HS-27A (cell line): ENCODE measurements around the gene ATRAID.
"Not testable (repeated sequence)": the region's sequence is repeated elsewhere in the genome, so short reads cannot be mapped to it uniquely, and the experiment has no call there.

Source experiments
- DNase-seq: peaks from one replicate; pipeline ENCODE4 v3.0.0-alpha.2; 2012; ENCODE audit warnings: low read depth, missing footprints

ATRAID gene, protein sequence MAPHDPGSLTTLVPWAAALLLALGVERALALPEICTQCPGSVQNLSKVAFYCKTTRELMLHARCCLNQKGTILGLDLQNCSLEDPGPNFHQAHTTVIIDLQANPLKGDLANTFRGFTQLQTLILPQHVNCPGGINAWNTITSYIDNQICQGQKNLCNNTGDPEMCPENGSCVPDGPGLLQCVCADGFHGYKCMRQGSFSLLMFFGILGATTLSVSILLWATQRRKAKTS

DNA sequence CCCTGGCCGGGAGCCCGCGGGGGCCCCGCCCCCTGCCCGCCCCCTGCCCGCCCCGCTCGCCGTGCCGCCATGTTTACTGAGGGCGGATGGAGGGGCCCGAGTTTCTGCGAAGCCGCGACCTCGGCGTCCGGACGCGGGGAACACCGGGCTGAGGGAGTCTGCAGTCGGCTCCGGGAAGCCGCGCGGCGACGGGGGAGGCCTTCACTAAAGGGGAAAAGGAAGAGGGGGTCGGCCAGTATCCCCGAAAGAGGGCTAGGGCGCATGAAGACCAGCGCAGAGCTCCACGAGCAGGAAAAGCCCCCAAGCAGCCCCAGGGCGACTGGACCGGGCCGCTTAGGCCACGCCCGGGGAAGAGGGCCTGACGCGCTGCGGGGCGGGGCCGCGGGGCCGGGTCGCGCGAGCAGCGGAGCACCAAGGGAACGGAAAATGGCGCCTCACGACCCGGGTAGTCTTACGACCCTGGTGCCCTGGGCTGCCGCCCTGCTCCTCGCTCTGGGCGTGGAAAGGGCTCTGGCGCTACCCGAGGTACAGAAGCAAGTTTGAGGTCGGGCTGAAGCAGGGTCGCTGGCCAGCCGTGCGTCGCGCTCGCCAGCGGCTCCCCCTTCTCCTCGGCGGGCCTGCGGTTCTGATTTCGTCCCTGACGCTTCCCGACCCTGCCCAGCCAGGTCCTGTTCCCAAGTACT, at the start of gene ATRAID, which contains the start of gene SLC5A6:
Gene ATRAID, plus strand, starts transcription at position 99 of the 683 bp plus-strand sequence. Its CDS starts 328 bp downstream, at position 427.
Gene SLC5A6, minus strand, starts transcription at position 326 of the 683 bp plus-strand sequence. CDS start 4,618 bp downstream, outside the sequence.
- DNase-seq, result peak; percentile 59

DNA sequence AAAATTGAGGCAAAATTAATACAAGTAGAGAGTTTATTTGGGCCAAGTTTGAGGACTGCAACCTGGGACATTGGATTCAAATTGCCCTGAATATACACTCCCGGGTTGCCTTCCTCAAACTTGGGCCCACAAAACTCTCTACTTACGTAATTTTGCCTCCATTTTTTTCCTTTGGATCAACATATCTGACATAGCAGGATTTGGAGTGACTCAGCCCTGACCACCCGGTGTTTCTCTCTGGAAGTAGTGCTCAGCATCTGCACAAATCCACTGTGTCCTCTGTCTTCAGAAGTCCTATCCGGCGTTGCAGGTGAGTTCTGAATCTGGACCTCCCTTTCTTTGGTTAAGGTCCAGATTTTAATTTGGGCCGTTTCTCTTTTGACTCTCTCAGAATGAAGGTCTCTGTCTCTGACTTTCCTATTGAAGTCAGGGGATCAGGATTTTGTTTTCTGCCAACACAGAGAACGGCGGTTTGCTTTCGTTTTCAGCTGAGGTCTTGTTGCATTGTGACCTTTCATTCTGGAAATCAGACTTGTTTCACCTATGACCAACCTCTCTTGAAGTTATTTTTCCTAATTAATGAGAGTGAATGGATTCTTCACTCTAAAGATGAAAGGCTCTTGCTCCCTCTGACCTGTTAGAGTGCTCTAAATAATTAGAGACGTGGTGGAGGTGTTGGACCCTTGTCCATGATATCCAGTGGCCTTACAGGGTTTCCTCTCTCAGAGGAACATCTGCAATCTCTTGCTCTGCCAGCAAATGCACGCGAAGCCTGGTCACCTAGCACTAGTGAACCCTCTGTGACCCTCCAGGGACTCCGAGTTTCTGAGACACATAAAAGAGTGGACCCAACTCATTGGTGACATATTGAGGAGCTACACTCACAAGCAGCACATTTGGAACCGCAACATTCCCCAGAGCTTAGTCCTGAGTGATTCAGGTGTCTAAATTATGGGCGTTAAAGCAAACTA, 49.4 kb upstream of the ATRAID start:
- no peak for DNase-seq

DNA sequence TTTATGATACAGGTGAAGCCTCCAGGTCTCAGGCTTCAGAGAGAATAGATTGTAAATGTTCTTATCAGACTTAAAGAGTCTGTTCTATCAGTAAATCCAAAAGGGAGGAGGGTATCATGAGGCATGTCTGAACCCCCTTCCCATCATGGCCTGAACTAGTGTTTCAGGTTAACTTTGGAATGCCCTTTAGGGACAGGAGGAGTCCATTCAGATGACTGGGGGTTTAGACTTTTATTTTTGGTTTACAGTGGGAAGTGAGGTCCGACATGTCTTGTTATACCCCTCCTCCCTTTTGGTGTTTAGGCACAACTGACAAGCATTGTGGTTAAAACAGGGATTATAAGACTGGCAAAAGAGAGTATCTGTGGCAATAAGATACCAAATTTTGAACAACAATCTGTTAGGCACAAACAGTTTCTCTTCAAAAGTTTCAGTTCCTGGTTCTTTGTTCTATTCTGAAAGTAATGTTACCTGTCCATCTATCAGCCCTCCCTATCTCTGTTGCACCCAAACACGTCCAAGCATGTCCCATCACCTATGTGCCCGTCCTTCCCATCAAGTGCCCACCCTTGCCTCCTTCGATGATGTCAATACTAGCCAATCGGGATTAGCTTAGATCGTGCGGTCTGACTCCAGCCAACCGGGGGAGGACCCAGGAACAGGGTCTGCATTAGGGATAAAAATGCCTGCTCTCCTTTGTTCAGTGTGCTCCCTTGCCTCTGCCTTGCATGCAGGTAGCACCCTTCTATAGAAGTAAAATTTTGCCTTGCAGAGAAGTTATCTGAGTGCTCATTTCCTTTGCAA, 46.7 kb upstream of the ATRAID start:
- no peak for DNase-seq

DNA sequence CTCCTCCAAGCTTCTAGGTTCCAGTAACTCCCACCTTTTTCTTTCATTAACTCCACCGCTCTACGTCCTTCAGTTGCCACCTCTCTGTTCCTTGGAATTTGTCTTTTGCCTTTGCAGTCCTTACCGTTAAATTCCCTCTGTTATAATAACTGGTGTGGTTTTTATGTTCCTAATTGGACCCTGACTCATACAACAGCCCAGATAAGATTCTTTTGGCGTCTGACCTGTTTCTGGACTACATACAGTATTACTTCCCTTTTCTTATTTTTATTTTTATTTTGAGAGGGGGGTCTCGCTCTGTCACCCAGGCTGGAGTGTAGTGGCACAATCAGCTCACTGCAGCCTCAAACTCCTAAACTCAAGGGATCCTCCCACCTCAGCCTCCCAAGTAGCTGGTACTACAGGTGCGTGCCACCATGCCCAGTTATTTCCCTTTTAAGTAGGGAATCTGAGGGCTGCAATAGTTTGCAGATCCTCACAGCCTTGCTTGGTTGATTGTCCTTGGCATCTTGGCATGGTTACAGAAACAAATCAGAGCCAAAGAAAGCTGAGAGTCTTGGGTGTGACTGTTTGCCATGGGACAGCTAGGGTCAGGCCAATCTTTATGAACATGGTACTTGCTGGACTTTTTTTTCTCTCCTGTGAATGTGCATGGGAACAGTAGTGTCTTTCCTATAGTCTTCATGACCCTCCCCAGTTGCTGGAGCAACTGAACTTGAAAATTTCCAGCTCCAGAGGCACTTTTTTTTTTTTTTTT, 41.1 kb upstream of the ATRAID start:
- DNase-seq, result no peak

DNA sequence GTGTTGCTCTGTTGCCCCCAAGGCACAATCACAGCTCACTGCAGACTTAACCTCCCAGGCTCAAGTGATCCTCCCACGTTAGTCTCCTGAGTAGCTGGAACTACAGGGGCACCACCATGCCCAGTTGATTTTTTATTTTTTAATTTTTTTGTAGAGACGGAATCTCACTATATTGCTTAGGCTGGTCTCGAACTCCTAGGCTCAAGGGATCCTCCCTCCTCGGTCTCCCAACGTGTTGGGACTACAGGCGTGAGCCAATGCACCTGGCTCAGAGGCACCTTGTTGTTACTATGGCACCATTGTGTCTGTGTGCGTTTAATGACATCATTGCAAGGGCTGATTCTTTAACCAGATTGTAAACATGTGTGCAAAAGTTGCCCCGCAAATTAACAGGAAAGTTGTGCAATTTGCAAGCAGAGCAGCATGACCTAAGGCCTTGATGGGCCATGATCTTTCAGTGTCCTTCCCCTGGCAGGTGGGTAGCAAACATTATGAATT, 40.4 kb upstream of the ATRAID start:
- no peak for DNase-seq

DNA sequence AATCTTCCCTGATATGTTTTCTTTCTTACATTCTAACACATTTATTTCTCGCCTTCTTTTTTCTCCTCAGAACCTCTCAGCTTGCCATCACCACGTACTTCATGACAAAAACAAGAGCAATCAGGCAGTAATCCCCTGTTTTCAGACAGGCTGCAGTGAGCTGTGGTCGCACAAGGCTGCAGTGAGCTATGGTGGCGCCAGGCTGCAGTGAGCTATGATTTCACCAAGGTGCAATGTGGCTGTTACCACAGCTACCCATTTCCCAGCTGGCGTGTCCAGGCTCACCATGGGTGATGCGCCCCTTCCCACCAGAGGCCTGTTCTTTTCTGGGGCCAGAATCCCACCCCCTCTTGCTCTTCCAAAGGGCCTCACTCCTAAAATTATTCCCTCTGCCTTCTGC, 37.2 kb upstream of the ATRAID start:
- no peak for DNase-seq

DNA sequence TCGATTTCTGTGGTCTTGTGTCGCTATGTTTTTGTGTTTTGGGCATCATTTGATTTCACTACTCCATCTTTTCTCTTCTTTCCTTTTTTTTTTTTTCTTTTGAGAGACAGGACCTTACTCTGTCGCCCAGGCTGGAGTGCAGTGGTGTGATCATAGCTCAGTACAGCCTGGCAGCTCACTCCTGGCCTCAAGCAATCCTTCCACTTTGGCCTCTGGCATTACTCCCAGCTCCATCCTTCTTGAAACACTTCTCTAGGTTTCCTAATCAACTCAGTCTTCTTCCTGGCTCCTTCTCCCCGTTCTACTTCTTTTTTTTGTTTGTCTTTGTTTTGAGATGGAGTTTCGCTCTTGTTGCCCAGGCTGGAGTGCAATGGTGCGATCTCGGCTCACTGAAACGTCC, 36.5 kb upstream of the ATRAID start:
- no peak for DNase-seq

DNA sequence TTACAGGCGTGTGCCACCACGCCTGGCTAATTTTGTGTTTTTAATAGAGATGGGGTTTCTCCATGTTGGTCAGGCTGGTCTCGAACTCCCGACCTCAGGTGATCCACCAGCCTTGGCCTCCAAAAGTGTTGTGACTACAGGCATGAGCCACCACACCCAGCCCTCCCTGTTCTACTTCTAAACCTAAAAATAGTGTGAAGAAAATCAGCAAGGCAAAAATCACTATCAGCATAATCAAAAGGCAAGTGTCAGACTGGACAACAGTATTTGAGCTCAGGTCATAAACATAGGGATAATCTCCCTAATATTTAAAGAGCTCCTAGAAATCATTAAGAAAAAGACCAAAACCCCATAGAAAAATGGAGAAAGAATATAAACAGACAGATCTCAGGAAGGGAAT, 36.1 kb upstream of the ATRAID start:
- DNase-seq, result not testable (repeated sequence)

DNA sequence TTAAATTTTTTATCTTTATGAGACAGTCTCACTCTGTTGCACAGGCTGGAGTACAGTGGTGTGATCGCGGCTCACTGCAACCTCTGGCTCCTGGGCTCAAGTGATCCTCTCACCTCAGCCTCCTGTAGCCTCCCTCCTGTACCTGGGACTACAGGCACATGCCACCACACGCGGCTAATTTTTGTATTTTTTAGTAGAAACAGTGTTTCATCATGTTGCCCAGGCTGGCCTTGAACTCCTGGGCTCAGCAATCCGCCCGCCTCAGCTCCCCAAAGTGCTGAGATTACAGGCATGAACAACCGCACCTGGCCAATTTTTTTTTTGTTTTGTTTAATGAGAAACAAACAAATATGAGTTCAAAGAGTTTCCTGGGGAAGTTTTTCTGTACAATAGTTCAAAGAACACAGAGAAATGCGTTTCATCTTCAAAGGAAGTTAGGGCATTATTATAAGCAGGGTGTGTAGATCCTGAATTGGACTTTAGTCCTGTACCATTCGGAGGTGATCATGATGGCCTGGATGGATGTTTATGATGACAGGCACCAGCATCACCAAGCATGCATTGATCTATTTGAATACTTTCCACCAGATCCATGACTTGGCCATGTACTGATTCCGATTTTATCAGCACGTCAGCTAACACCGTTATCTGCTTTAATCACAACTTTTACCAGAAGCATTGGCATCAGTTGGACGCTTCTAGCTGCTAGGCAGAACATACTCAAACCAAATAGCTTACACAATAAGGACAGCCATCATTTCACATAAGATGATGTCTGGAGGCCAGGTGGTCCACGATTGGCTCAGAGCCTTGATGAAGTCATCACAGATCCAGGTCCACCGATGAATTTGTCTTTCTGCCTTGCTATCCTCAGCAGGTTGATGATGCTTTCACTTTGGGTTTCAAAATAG, 34.1 kb upstream of the ATRAID start:
- no peak for DNase-seq

DNA sequence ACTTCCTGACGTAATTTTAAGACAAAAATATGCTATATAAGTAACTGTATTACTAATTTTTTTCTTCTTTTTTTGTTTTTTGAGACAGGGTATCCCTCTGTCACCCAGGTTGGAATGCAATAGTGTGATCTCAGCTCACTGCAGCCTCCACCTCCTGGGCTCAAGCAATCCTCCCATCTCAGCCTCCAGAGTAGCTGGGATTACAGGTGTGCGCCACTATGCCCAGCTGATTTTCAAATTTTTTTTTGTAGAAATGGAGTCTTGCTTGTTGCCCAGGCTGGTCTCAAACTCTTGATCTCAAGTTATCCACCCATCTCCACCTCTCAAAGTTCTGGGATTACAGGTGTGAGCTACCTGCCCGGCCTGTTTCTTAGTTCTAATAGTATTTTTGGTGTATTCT, 33.4 kb upstream of the ATRAID start:
- no peak for DNase-seq

DNA sequence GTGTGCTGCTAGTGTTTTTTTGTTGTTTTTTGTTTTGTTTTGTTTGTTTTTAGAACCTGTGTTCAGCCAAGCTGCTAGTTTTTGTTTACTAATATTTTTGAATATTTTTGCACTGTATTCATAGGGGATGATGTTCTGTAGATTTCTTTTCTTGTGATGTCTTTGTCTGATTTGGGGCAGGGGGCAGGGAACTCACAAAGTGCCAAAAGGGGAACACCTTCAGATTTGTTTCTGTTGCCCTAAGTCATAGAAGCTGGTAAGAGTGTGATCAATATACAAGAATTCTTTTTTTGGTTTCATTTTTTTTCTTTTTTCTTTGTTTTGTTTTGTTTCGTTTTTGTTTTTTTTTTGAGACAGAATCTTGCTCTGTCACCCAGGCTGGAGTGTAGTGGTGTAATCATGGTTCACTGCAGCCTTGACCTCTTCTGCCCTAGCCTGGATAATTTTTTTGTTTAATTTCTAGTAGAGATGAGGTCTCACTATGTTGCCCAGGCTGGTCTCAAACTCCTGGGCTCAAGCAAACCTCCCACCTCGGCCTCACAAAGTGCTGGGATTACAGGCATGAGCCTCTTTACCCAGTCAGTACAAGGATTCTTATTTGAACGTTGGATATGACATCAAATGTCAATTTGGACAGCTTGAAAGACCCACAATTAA, 32.4 kb upstream of the ATRAID start:
- no peak for DNase-seq

DNA sequence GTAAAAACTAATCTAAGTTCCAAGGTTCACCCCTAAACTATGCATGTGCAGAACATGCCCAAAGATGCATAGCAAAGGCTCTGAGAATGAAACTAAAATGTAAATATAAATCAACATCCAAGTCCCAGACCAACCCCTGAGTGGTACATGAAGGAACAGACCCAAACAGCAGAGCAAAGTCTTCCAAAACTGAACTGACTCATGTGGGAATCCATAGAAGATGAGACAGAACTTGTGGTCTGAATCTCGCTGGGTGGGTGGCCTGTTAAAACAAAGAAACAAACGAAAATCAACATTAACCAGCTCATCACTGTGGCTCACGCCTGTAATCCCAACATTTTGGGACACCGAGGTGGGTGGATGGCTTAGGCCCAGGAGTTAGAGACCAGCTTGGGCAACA, 29.5 kb upstream of the ATRAID start:
- DNase-seq, result no peak

DNA sequence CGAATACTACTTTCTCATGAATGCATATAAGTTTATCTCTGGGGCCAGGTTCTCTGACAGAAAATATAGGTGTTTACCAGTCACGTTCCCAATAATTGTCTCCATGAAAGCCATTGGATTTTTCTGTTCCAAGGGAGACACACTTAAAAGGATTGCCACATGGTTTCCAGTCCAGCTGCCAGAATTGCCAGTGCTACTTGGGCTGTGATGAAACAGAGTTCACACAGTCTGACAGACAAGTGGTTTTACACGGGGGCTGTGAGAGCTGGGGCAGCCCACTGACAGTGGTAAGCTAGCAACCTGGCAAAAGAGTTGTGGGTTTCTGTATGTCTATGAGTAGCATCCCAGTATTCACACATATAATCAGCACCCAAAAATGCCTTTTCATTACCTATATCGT, 27.7 kb upstream of the ATRAID start:
- no peak for DNase-seq

DNA sequence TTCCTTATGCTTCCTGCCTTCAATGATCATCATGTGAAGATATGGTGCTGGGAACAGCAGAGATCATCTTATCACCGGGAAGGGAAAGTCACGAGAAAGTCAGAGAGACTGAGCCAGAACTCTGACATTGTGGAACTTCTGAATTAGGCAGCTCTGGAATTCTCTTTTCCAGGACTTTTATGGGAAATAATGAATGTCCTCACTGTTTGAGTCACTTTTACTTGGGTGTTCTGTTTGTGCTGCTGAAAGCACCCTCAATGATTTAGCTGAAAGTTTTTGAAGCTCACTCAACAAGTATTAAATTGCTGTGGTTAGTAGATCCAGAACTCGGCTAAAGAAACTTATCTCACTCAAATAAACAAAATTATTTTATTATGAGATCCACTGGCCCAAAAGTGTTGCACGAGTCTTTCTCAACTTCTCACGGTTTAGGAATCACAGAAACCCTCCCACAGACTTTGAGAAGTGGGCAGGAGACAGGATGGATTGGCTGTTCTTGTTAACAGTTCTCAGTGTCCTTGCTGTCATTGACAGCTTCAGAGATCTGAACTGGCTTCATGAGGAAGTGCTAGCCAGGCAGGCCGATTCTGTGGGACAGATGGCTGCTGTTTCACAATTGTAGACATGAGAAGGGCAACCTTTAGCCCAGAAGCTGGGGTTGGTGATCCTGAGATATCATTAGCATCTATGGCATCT, 26.4 kb upstream of the ATRAID start:
- no peak for DNase-seq

DNA sequence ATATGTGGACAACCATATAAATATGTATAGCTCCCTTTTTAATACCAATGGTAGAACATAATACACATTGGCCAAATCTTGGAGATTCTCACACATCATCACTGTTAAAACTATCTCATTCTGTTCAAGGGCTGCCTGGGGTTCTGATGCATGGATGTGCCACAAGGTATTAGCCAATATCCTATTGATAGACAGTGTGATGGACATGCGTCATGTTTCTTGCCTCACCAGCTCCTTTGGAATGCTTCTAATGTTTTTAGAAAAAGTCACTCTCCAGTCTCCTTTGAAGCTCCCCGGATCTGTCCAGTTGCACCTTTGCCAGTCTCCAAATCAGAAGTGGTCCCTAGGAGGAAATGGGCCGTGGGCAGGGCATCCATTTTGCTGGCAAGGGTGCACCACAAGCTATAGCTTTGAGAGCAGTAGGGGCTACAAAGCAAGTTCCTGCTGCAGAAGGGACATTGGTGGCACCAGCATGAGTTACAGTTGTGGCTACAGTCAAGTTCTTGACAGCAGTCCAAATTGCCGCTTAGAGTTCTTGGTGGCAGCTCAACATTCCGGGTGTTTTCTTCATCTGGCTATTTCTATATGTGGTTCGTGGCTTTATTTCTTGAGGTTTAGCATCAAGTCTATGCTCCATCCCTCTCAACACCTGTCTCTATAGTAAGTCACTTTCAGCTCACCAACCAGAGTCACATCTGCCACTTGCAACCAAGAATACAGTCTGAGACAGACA, 25.1 kb upstream of the ATRAID start:
- DNase-seq, result no peak

DNA sequence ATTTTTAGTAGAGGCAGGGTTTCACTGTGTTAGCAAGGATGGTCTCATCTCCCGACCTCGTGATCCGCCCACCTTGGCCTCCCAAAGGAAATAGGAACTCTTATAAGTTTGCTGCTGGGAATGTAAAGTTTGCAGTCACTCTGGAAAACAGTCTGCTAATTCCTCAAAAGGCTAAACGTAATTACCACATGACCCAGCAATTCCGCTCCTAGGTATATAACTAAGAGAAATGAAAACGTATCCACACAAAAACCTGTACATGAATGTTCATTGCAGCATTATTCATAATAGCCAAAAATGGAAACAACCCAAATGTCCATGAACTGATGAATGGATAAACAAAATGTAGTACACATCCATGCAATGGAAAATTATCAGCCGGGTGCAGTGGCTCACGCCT, 21.9 kb upstream of the ATRAID start:
- no peak for DNase-seq

DNA sequence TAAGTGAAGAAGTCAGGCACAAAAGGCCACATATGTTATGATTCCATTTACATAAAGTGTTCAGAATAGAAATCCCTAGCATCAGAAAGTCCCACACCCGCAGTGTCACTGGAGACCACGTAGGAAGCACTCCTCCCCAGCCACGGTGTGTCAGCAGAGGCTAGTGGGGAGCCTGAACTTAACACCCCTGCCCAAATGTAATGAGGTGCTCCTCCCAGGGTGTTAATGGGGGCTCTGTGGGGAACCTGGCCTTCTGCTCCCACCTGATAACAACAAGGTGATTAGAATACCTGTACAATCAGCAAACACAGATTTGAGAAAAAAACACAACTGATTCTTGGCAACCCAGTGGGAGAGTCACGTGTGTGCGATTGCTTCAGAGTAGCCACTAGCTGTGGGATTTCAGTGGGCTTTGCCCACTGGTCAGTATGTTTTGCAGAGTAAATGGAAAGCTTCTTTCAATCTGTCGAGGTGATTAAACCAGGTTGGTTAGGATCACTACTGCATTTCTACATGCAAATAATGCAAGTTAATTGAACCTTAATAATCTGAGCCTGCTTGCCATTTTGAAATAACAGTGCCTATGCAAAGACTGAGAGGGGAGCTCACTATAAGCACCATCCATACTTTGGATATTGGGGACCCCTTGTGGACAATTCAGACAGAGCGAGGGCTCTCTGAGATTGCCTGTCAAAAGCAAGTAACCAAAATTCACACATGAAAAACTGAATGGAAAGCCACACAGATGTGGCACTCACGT, 20.6 kb upstream of the ATRAID start:
- no peak for DNase-seq
